HepG2 (cell line): ENCODE measurements around the gene GPR158. TPM values are rescaled to one million over a fixed set of nuclear protein-coding genes. Genes with fewer than 3 reads are reported as not detected.

Source experiments
- ATAC-seq: fragments of 200-7000 bp; cut with Tn5 transposase; 3 replicates; pipeline ENCODE4 v1.9.1; 2020; ENCODE audit warnings: mild to moderate bottlenecking, moderate library complexity
- BruUV-seq: library from RNA; stranded (reverse); fragments of 400-500 nt; replicated peaks from 2 replicates; lab custom pipeline; 2021; lab: Mats Ljungman, UMichigan
- CTCF ChIA-PET: fragments of 300-600 bp; formaldehyde crosslinking; extraction: SDS; loops from one replicate; lab custom pipeline; 2021; ENCODE audit warnings: low total read pairs, inconsistent platforms, low intra/inter-chr PET ratio; lab: Yijun Ruan, JAX
- POLR2A ChIA-PET: fragments of 350-600 bp; sonication (Branson Sonifier 250); formaldehyde crosslinking; loops from one replicate; lab custom pipeline; 2020; ENCODE audit warnings: antibody characterized with exemption, inconsistent platforms; lab: Yijun Ruan, JAX
- DNase-seq: peaks from one replicate; pipeline ENCODE4 v3.0.0-alpha.2; 2015; ENCODE audit warnings: low spot score
- FAIRE-seq: peaks from 3 replicates; lab custom pipeline; 2011; peaks lifted over from hg19 to GRCh38; lab: Jason Lieb, UNC
- H2AFZ ChIP-seq: one replicate; pipeline ENCODE4 v1.6.1; 2011; ENCODE audit warnings: low read length, inconsistent platforms
- H3K27ac ChIP-seq: fragments of 300-600 bp; 3 replicates; pipeline ENCODE4 v1.8.0; 2011; ENCODE audit warnings: mixed run types, mild to moderate bottlenecking, mixed read lengths, low read length, inconsistent platforms; ENCODE audit not compliant: insufficient read depth; ENCODE audit errors: extremely low read length
- H3K27me3 ChIP-seq, 2 experiments: fragments of 200-600 bp in 1 of 2; 2 replicates in 1 of 2; 3 replicates in 1 of 2; pipeline versions ENCODE4 v1.6.0 to v1.8.0; 2011; ENCODE audit warnings: low read length in 2 of 2, mild to moderate bottlenecking in 2 of 2, moderate library complexity in 2 of 2, inconsistent platforms in 1 of 2; ENCODE audit not compliant: insufficient read depth in 2 of 2, control insufficient read depth in 1 of 2
- H3K36me3 ChIP-seq, 2 experiments: fragments of 200-600 bp in 1 of 2; replicated peaks in 1 of 2; 2 replicates in 1 of 2; 3 replicates in 1 of 2; pipeline versions ENCODE4 v1.5.1 to v1.8.0; 2011; ENCODE audit warnings: low read length in 2 of 2, inconsistent platforms in 1 of 2; ENCODE audit not compliant: insufficient read depth in 2 of 2, control insufficient read depth in 1 of 2
- H3K4me1 ChIP-seq: 2 replicates; pipeline ENCODE4 v1.5.1; 2012; ENCODE audit warnings: low read length, inconsistent platforms; ENCODE audit not compliant: insufficient read depth
- H3K4me2 ChIP-seq: 2 replicates; pipeline ENCODE4 v1.6.0; 2011; ENCODE audit warnings: low read depth, low read length, inconsistent platforms
- H3K4me3 ChIP-seq, 3 experiments: fragments of 200-600 bp in 1 of 3; sonication (generic), shearing (Covaris generic) in 1 of 3; replicated peaks in 1 of 3; 2 replicates each; pipeline ENCODE4 v1.5.1; 2011 to 2016; ENCODE audit warnings: low read length in 3 of 3, inconsistent platforms in 2 of 3, low read depth in 2 of 3, mild to moderate bottlenecking in 2 of 3, control low read depth in 1 of 3, mixed read lengths in 1 of 3; ENCODE audit not compliant: insufficient read depth in 1 of 3
- H3K79me2 ChIP-seq: one replicate; pipeline ENCODE4 v1.6.1; 2011; ENCODE audit warnings: low read length, inconsistent platforms; ENCODE audit not compliant: insufficient read depth
- H3K9ac ChIP-seq: 2 replicates; pipeline ENCODE4 v1.6.0; 2011; ENCODE audit warnings: mild to moderate bottlenecking, low read depth, low read length, inconsistent platforms; ENCODE audit not compliant: insufficient read depth
- H3K9me3 ChIP-seq: 2 replicates; pipeline ENCODE4 v1.5.1; 2012; ENCODE audit warnings: mild to moderate bottlenecking, low read length
- H4K20me1 ChIP-seq: 2 replicates; pipeline ENCODE4 v1.6.0; 2011; ENCODE audit warnings: inconsistent platforms, mild to moderate bottlenecking, low read length, moderate library complexity; ENCODE audit not compliant: insufficient read depth
- FUBP1 ChIP-seq: sonication (generic); formaldehyde crosslinking; IDR thresholded peaks from 2 replicates; pipeline ENCODE4 v1.5.1; 2020; ENCODE audit warnings: missing genetic modification reagents, mild to moderate bottlenecking, borderline replicate concordance
- KAT8 ChIP-seq: IDR thresholded peaks from 2 replicates; pipeline ENCODE4 v1.6.1; 2016; ENCODE audit warnings: missing genetic modification reagents, missing compliant biosample characterization
- POLR2G ChIP-seq: fragments of 200-400 bp; formaldehyde crosslinking; IDR thresholded peaks from 2 replicates; pipeline ENCODE4 v1.6.1; 2018; ENCODE audit warnings: mild to moderate bottlenecking, low read depth, low read length, moderate library complexity
- WGBS: methylation state at CpG from one replicate; pipeline ENCODE4 v1.1.6; 2017; ENCODE audit warnings: low lambda C conversion rate; 5-methylcytosine and 5-hydroxymethylcytosine counted together
- in situ Hi-C: cut with HindIII; loops from 2 replicates; pipeline ENCODE4 v1.10.0; 2017; ENCODE audit warnings: low pct_unique_long_range_greater_than_20kb; ENCODE audit not compliant: extremely low pct_ligation_motif_present
- intact Hi-C: fragments of 100-400 bp; cut with micrococcal nuclease; formaldehyde crosslinking; loops from one replicate; pipeline ENCODE4 v1.10.0; 2022; ENCODE audit not compliant: unreplicated experiment
- polyA plus RNA-seq, 8 experiments: library from polyadenylated mRNA; depleted of rRNA in 3 of 8; stranded (reverse) in 7 of 8; unstranded in 1 of 8; fragments of >200 nt; fragmentation: Illumina TruSeq in 4 of 8; extraction: Trizol in 4 of 8; gene quantifications; 2 replicates each; pipeline versions ENCODE4 v1.2.1 to v1.2.3, GENCODE V29; 2011 to 2016; ENCODE audit warnings: low read depth in 4 of 8, missing spikeins in 1 of 8, mixed read lengths in 1 of 8; ENCODE audit not compliant: insufficient read depth in 1 of 8
- total RNA-seq, 5 experiments: library from RNA; depleted of rRNA; stranded (reverse); fragments of >200 nt; fragmentation: Illumina TruSeq; extraction: Trizol; gene quantifications; 2 replicates each; pipeline ENCODE4 v1.2.3, GENCODE V29; 2016; ENCODE audit warnings: low read depth in 1 of 5
- TF ChIP-seq, protein P1 (sequence below): sonication (generic); formaldehyde crosslinking; IDR thresholded peaks from 2 replicates; pipeline ENCODE4 v1.5.0; 2020; ENCODE audit warnings: mild to moderate bottlenecking, missing genetic modification reagents
- TF ChIP-seq, protein P2 (sequence below): sonication (generic); formaldehyde crosslinking; IDR thresholded peaks from 2 replicates; pipeline ENCODE4 v1.4.0; 2020; ENCODE audit warnings: mild to moderate bottlenecking, low read depth, missing genetic modification reagents

Gene GPR158
- total and polyA plus RNA-seq, 2 of the 13 experiments (the other 11 are each of a cell fraction or from before 2014, with no cell fraction given): not detected

DNA sequence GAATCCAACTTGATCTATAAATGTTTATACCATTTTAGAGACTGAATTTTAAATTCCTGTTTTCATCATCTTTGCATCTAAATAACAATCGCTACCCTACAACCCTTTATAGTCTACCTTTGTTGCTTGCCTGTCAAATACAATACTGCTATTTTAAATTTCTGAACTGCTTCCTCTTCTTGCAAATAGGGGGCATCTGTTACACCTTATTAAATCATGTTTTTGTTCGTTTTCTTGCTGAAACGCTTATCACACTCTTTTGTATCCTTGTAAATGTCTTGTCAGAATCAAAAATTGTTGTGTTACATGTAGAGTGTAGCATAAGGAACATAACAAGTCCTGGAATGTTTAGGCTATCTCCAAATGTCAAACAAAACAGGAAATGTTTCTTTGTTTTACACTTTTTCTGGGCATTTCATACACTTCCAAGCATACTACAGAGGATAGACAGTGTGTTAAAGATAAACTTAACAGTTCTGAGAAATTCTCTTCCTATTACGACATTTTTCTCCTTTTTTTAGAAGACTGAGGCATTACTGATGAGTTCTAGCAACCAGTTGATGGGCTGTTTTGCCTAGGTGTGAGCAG lies 281.3 kb downstream of the GPR158 start:
- ATAC-seq: no peak
- FAIRE-seq: no peak
- TF ChIP-seq POLR2G (no peak), FUBP1 (CRISPR knock-in tag) (no peak), KAT8 (no peak)
- TF ChIP-seq, protein P1, sequence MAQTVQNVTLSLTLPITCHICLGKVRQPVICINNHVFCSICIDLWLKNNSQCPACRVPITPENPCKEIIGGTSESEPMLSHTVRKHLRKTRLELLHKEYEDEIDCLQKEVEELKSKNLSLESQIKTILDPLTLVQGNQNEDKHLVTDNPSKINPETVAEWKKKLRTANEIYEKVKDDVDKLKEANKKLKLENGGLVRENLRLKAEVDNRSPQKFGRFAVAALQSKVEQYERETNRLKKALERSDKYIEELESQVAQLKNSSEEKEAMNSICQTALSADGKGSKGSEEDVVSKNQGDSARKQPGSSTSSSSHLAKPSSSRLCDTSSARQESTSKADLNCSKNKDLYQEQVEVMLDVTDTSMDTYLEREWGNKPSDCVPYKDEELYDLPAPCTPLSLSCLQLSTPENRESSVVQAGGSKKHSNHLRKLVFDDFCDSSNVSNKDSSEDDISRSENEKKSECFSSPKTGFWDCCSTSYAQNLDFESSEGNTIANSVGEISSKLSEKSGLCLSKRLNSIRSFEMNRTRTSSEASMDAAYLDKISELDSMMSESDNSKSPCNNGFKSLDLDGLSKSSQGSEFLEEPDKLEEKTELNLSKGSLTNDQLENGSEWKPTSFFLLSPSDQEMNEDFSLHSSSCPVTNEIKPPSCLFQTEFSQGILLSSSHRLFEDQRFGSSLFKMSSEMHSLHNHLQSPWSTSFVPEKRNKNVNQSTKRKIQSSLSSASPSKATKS (CRISPR knock-in tag): no peak
- TF ChIP-seq, protein P2, sequence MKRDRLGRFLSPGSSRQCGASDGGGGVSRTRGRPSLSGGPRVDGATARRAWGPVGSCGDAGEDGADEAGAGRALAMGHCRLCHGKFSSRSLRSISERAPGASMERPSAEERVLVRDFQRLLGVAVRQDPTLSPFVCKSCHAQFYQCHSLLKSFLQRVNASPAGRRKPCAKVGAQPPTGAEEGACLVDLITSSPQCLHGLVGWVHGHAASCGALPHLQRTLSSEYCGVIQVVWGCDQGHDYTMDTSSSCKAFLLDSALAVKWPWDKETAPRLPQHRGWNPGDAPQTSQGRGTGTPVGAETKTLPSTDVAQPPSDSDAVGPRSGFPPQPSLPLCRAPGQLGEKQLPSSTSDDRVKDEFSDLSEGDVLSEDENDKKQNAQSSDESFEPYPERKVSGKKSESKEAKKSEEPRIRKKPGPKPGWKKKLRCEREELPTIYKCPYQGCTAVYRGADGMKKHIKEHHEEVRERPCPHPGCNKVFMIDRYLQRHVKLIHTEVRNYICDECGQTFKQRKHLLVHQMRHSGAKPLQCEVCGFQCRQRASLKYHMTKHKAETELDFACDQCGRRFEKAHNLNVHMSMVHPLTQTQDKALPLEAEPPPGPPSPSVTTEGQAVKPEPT (CRISPR knock-in tag): no peak
- under 1% methylated on average over 4 of the region's 4 CpGs for WGBS
- Histone ChIP-seq H3K4me2 (no peak overlapping the region), H3K9me3 (peaks cover 4% of the 10 kb centered on the region; the same call in 1 of the 2 replicates), H3K79me2 (no peaks in the 10 kb centered on the region), H3K36me3 (no peaks in the 10 kb centered on the region), H2AFZ (no peak overlapping the region), H4K20me1 (no peaks in the 10 kb centered on the region), H3K27me3 (no peaks in the 10 kb centered on the region), H3K4me1 (no peaks in the 10 kb centered on the region), H3K4me3 (no peak overlapping the region), H3K27ac (no peak overlapping the region), H3K9ac (no peak overlapping the region)
- ChIA-PET POLR2A (no interaction called here), CTCF (no interaction called here)
- no TSS peak for BruUV-seq
- intact Hi-C loops: no loop called here
- in situ Hi-C loops: no loop called here
- DNase-seq: no peak
